ENCODE measurements around the gene CUBN.

Gene CUBN

GRCh38 chr10:16915300-16915699 is 214.3 kb downstream of the CUBN start:
- TF ChIP-seq CTCF (IDR thresholded peaks at IDR 0.05), result no peak
- no peak overlapping the region for H3K4me3 ChIP-seq
- no peak for DNase-seq (ENCODE audit: low spot score)

GRCh38 chr10:16913266-16913665 is 216.3 kb downstream of the CUBN start:
- H3K27ac ChIP-seq, result no peak overlapping the region
- no peak for DNase-seq (ENCODE audit: low spot score)
- H3K4me3 ChIP-seq, result no peak overlapping the region
- no peak for TF ChIP-seq CTCF (IDR thresholded peaks at IDR 0.05)

More at GRCh38 chr10:16915300-16915699, 214.3 kb downstream of the CUBN start:
- no peak overlapping the region for H3K27ac ChIP-seq

- Histone ChIP-seq H3K27ac (no peak overlapping the region), H3K4me3 (no peak overlapping the region)
- TF ChIP-seq CTCF (IDR thresholded peaks at IDR 0.05), result no peak
- DNase-seq (ENCODE audit: low spot score), result no peak
Observed at GRCh38 chr10:16910793-16911164, 218.8 kb downstream of the CUBN start.

- TF ChIP-seq CTCF (IDR thresholded peaks at IDR 0.05), result no peak
- no peak for DNase-seq (ENCODE audit: low spot score)
- Histone ChIP-seq H3K27ac (no peak overlapping the region), H3K4me3 (no peak overlapping the region)
Observed at GRCh38 chr10:16909961-16910792, 219.4 kb downstream of the CUBN start.

- H3K27ac ChIP-seq, result no peak overlapping the region
- no peak for TF ChIP-seq CTCF (IDR thresholded peaks at IDR 0.05)
- no peak overlapping the region for H3K4me3 ChIP-seq
- DNase-seq (ENCODE audit: low spot score), result no peak
Observed at GRCh38 chr10:16909271-16909767, 220.3 kb downstream of the CUBN start.

- no peak for DNase-seq (ENCODE audit: low spot score)
- no peak for TF ChIP-seq CTCF (IDR thresholded peaks at IDR 0.05)
Observed at GRCh38 chr10:16907687-16908086, 221.9 kb downstream of the CUBN start.

GRCh38 chr10:16905320-16905719 is 224.3 kb downstream of the CUBN start:
- no peak for DNase-seq (ENCODE audit: low spot score)
- Histone ChIP-seq H3K4me3 (no peak overlapping the region), H3K27ac (no peak overlapping the region)
- TF ChIP-seq CTCF (IDR thresholded peaks at IDR 0.05), result no peak

More at GRCh38 chr10:16907687-16908086, 221.9 kb downstream of the CUBN start:
- H3K4me3 ChIP-seq, result no peak overlapping the region
- H3K27ac ChIP-seq, result no peak overlapping the region

Measured in coronary artery (tissue), 2 donors.